RWPE2 (cell line): ENCODE data around the gene RNF217.

Source experiments
- ATAC-seq: fragments of 200-7000 bp; cut with Tn5 transposase; 3 replicates; pipeline ENCODE4 v1.9.1; 2021; ENCODE audit warnings: low read depth
- DNase-seq: peaks from one replicate; pipeline ENCODE4 v3.0.0-alpha.2; 2020; ENCODE audit warnings: low spot score
- H3K27ac ChIP-seq: fragments of 450-650 bp; 2 replicates; pipeline ENCODE4 v1.5.1; 2017; ENCODE audit warnings: mild to moderate bottlenecking; ENCODE audit not compliant: poor library complexity, severe bottlenecking
- H3K27me3 ChIP-seq: fragments of 250-450 bp; sonication (Bioruptor Pico); 2 replicates; pipeline ENCODE4 v1.5.1; 2021; ENCODE audit warnings: mild to moderate bottlenecking, moderate library complexity; ENCODE audit not compliant: insufficient read depth, poor library complexity, severe bottlenecking
- H3K36me3 ChIP-seq: fragments of 250-450 bp; sonication (Bioruptor Pico); 2 replicates; pipeline ENCODE4 v1.5.1; 2020; ENCODE audit warnings: low read depth, mild to moderate bottlenecking, moderate library complexity
- H3K4me1 ChIP-seq: fragments of 250-450 bp; sonication (Bioruptor Pico); 2 replicates; pipeline ENCODE4 v1.5.1; 2021; ENCODE audit warnings: mild to moderate bottlenecking, moderate library complexity; ENCODE audit not compliant: insufficient read depth, poor library complexity, severe bottlenecking
- H3K4me3 ChIP-seq: fragments of 250-450 bp; sonication (Bioruptor Pico); 2 replicates; pipeline ENCODE4 v1.5.1; 2021; ENCODE audit warnings: mild to moderate bottlenecking, moderate library complexity; ENCODE audit not compliant: severe bottlenecking
- H3K9me3 ChIP-seq: fragments of 250-450 bp; sonication (Bioruptor Pico); 2 replicates; pipeline ENCODE4 v1.5.1; 2021; ENCODE audit warnings: mild to moderate bottlenecking, moderate library complexity; ENCODE audit not compliant: severe bottlenecking
- TF ChIP-seq, protein P1 (sequence below): fragments of 450-650 bp; IDR thresholded peaks from one replicate; pipeline ENCODE4 v1.5.1; 2017; ENCODE audit warnings: mild to moderate bottlenecking, moderate library complexity; ENCODE audit not compliant: poor library complexity, severe bottlenecking

The RNF217 gene

DNA sequence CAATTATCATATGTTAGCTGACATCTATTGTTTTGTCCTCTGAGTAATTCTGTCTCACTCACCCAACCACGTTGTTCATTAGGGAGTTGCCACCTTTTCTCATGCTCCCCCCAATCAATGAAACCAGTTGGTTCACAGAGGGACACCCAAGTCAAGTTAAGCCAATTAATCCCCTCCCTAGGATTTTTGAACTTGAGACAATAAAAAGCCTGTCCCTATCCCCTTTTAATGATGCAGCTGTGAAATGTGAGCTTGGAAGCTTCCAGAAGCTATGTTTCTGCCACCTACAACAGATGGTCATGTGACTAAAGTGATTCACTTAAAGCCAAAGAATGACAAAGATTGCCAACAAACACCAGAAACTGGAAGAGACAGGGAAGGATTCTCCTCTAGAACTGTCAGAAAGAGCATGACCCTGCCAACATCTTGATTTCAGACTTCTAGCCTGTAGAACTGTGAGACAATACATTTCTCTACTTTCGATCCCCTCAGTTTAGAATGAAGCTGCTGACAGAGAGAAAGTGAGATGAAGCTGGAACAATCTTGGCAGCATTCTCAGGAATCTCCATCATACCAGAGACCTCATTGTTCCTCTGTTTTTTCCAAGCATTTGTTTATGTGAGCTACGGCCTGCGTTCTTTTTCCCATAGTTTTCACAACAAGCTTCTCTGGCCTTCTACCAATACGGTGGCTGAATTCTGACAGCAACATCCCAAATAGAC, 133.5 kb downstream of the RNF217 start:
- no peaks in the 10 kb centered on the region for H3K9me3 ChIP-seq
- ATAC-seq = no peak
- no peaks in the 10 kb centered on the region for H3K27me3 ChIP-seq
- DNase-seq = no peak
- H3K36me3 ChIP-seq = peaks cover 3% of the 10 kb centered on the region; the same call in 1 of the 2 replicates
- H3K4me1 ChIP-seq = peaks cover 10% of the 10 kb centered on the region
- TF ChIP-seq, protein P1, sequence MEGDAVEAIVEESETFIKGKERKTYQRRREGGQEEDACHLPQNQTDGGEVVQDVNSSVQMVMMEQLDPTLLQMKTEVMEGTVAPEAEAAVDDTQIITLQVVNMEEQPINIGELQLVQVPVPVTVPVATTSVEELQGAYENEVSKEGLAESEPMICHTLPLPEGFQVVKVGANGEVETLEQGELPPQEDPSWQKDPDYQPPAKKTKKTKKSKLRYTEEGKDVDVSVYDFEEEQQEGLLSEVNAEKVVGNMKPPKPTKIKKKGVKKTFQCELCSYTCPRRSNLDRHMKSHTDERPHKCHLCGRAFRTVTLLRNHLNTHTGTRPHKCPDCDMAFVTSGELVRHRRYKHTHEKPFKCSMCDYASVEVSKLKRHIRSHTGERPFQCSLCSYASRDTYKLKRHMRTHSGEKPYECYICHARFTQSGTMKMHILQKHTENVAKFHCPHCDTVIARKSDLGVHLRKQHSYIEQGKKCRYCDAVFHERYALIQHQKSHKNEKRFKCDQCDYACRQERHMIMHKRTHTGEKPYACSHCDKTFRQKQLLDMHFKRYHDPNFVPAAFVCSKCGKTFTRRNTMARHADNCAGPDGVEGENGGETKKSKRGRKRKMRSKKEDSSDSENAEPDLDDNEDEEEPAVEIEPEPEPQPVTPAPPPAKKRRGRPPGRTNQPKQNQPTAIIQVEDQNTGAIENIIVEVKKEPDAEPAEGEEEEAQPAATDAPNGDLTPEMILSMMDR = no peak
- no peak overlapping the region for H3K4me3 ChIP-seq
- no peak overlapping the region for H3K27ac ChIP-seq

DNA sequence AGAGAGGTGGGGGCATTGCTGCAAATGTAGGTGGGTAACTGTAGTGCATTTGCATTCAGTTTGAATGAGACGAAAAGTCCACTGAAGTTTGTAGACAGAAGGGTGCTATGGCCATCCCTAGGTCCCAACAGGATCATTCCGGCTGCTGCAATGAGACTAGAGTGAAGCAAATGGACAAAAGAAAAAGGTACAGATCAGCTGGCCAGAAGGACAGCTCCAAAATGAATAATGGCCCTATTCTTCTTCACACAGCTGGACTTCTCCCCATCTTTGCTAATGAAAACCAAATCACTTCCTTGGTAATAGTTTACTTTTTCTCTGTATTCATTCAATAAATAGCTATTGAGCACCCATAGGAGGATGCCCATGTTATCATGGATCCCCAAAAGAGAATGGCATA, 134.9 kb downstream of the RNF217 start:
- Histone ChIP-seq H3K27me3 (no peaks in the 10 kb centered on the region), H3K4me1 (peaks cover 20% of the 10 kb centered on the region), H3K4me3 (no peak overlapping the region), H3K9me3 (no peaks in the 10 kb centered on the region), H3K36me3 (no peaks in the 10 kb centered on the region), H3K27ac (no peak overlapping the region)
- ATAC-seq = no peak
- DNase-seq = no peak
- TF ChIP-seq, protein P1 = no peak

DNA sequence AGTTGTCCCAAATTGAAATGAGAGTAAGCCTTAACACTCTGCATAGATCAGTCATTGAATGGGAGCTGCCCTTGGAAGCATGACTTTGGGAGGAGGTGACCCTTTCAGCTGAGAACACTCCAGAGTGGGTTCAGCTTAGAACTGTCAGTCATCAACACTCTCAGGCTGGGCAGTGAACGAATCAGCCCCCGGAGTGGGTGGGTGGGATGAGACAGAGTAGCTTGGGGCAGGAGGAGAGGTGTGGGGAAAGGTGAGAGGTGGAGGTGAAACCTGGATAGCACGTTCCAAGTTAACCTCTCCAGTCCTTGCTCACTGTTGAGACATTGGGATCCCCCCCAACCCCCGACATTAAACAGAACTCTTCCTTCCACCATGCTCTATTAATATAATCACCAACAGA, 136.0 kb downstream of the RNF217 start:
- DNase-seq = no peak
- H3K27me3 ChIP-seq = no peaks in the 10 kb centered on the region
- TF ChIP-seq, protein P1 = no peak
- no peak for ATAC-seq
- no peaks in the 10 kb centered on the region for H3K9me3 ChIP-seq
- H3K4me1 ChIP-seq = peaks cover 29% of the 10 kb centered on the region
- H3K4me3 ChIP-seq = no peak overlapping the region
- no peak overlapping the region for H3K27ac ChIP-seq
- no peaks in the 10 kb centered on the region for H3K36me3 ChIP-seq

DNA sequence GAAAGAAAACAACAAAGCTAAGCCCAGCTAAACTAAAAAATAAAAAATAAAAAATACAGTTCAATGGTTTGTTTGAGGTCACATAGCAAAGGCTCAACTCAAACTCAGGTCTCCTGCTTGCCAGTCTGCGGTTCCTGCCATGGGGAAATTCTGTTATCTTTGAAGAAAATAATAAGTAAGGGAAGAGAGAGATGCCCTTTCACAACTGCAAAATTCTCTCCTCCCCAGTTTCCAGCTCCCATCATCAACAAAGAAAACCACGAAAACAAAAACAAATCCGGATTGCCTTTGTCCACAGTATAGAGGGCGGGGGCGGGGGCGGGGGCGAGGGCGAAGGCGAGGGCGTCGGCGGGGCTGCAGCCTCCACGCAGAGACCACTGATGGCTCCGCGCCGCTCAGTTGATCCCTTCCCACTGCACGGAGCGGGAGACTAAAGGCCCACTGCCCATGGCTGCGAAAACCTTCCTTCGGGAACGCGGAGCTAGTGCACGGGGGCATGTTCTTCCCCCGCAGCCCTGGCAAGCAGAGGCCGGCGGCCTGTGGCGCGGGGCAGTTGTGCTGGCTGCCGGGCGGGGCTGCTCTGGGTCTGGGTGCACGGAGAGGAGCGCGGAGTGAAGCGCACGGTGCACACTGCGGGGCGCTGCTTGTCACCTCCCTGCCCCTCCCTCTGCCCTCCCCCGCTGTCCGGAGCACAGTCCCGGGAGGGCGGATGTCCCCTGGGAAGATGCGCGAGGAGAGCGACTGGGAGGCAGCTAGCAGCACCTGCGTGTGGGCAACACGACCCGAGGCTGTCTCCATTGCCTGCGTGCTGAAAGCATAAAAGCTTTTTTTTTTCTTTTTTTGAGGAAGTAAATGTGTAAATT, 137.2 kb downstream of the RNF217 start:
- Histone ChIP-seq H3K4me1 (peaks cover 41% of the 10 kb centered on the region), H3K27ac (peak overlapping the region; percentile 14), H3K36me3 (no peaks in the 10 kb centered on the region), H3K27me3 (no peaks in the 10 kb centered on the region), H3K4me3 (peak overlapping the region; percentile 34), H3K9me3 (no peaks in the 10 kb centered on the region)
- TF ChIP-seq, protein P1 = no peak
- peak; percentile 65 for ATAC-seq
- DNase-seq = no peak
